Urinary bladder (tissue), 4 donors: Measurements from ENCODE around the gene RND1. TPM values are rescaled to one million over a fixed set of nuclear protein-coding genes. Genes with fewer than 3 reads are reported as not detected.

Experiments
- DNase-seq: peaks from one replicate; pipeline ENCODE4 v3.0.0-alpha.2; 2015; ENCODE audit errors: extremely low spot score
- H3K27ac ChIP-seq: one replicate; pipeline ENCODE4 v1.5.1; 2013; ENCODE audit warnings: low read depth, mild to moderate bottlenecking, moderate library complexity
- H3K36me3 ChIP-seq: one replicate; pipeline ENCODE4 v1.6.1; 2013; ENCODE audit warnings: mild to moderate bottlenecking, moderate library complexity; ENCODE audit not compliant: insufficient read depth
- H3K4me1 ChIP-seq: one replicate; pipeline ENCODE4 v1.6.1; 2013; ENCODE audit warnings: mild to moderate bottlenecking, moderate library complexity; ENCODE audit not compliant: insufficient read depth
- H3K4me3 ChIP-seq: one replicate; pipeline ENCODE4 v1.5.1; 2013; ENCODE audit warnings: low read depth, low read length
- WGBS: extraction: QIAGEN DNeasy Blood & Tissue Kit; methylation state at CpG from one replicate; pipeline ENCODE4 v1.1.7; 2013; 5-methylcytosine and 5-hydroxymethylcytosine counted together
- polyA plus RNA-seq: library from polyadenylated mRNA; stranded (reverse); fragments of 200-250 nt; gene quantifications from one replicate; pipeline ENCODE4 v1.2.3, GENCODE V29; 2013
- total RNA-seq: library from RNA; depleted of rRNA; stranded (reverse); fragments of >200 nt; gene quantifications from one replicate; pipeline ENCODE4 v1.2.3, GENCODE V29; 2014
- donor health status: healthy with polysubstance abuse.
- donor health status: healthy.

RND1 gene
- total and polyA plus RNA-seq, 2 donors, result 0.53 to 1.8 TPM

DNA sequence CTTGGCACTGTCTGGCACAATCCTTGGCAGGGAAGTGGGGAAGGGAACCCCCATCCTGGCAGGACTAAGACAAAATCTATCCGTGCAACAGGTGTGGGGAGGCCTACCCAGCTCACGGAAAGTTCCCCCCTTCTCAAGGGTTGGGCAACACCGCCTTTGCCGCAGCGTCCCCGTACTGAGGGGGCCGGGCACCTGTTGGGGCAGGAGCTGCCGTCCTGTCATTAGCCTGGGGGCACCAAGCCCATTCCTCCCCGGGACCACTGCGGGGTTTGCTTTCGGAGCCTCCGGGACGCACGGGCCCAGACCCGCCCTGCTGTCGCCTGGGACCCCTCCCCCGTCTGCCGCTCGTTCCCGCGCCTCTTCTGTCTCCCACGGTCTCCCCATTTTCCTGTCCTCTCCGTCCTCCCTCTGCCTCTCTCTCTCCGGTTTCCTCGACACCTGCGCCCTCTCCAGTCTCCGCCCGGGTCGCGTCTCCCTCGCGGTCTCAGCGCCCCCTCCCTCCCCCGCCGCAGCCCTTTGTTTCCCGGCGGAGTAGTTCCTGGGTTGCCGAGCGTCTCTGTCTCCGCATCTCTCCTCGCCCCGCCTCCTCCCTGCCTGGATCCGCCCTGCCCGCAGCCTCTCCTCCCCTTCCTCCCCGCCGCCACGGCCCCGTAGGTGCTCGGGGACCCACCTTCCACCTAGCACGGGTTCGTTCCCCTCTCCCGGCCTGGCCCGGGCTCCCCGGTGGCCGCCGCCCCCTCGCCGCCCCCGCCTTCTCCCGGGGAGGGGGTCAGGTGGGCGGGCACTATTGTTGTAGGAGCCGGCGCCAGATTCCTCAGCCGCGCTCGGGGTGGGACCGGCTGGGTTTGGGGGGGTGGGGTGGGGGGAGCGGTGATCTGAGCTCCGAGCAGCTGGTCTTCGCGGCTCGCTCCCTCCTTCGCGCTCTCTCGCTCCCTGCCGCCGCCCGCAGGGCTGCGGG, 47.5 kb downstream of the RND1 start, which contains the start of gene CACNB3:
TSS of gene CACNB3 (plus strand) at position 624 of the 958 bp plus-strand sequence. CDS start 434 bp downstream, outside the sequence.
- H3K27ac ChIP-seq, result no peak within 1 kb of the TSS
- H3K4me1 ChIP-seq, result no peaks in the 10 kb centered on the region
- no peak for DNase-seq
- no peaks in the 10 kb centered on the region for H3K36me3 ChIP-seq
- WGBS, result under 1% methylated on average over 79 of the region's 79 CpGs
- peak within 1 kb of the TSS; percentile 71 for H3K4me3 ChIP-seq

DNA sequence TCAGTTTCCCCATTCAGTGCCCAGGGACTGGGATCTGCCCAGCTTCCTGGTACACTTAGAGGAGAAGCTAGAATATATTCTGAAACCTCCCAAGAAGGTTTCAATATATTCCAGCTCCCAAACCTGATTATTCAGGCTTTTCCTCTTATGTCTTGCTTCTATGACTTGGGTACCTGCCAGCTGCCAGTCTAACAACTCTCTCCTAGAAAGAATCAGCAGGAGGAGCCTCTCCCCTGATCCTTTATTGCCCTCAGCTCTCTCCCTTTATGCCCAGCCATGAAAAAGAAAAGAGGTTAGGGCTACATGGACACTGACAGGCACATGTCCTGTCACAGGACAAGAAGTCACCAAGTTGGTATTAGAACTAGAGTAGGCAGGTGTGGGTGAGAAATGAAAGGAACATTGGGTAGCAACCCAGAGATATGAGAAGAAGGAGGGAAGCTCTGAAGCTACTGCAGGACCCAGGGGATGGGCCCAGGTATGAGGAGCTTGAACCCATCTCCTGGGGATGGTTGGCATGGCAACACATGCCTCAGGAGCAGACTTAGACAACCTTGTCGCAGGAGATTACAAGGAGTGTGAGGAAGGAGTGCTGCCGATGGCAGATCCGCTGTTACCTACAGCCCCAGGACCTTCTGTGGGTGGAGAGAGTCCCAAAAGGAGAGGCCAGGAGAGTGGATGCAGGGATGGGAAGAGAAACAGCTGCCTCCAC, 49.4 kb downstream of the RND1 start:
- Histone ChIP-seq H3K27ac (no peak overlapping the region), H3K36me3 (no peaks in the 10 kb centered on the region), H3K4me3 (no peak overlapping the region), H3K4me1 (no peaks in the 10 kb centered on the region)
- DNase-seq, result no peak
- 83% methylated on average over 3 of the region's 3 CpGs for WGBS

GRCh38 chr12:48815126-48816110, 50.3 kb downstream of the RND1 start:
- peak; percentile 86 for DNase-seq
- peak overlapping the region; percentile 60 for H3K4me3 ChIP-seq
- no peaks in the 10 kb centered on the region for H3K36me3 ChIP-seq
- peak overlapping the region; percentile 82 for H3K27ac ChIP-seq
- under 1% methylated on average over 54 of the region's 54 CpGs for WGBS
- no peaks in the 10 kb centered on the region for H3K4me1 ChIP-seq

GRCh38 chr12:48814262-48815125, 51.2 kb downstream of the RND1 start:
- no peak for DNase-seq
- under 1% methylated on average over 69 of the region's 70 CpGs for WGBS
- Histone ChIP-seq H3K27ac (peak overlapping the region; percentile 82), H3K4me3 (peak overlapping the region; percentile 60), H3K36me3 (no peaks in the 10 kb centered on the region), H3K4me1 (no peaks in the 10 kb centered on the region)

DNA sequence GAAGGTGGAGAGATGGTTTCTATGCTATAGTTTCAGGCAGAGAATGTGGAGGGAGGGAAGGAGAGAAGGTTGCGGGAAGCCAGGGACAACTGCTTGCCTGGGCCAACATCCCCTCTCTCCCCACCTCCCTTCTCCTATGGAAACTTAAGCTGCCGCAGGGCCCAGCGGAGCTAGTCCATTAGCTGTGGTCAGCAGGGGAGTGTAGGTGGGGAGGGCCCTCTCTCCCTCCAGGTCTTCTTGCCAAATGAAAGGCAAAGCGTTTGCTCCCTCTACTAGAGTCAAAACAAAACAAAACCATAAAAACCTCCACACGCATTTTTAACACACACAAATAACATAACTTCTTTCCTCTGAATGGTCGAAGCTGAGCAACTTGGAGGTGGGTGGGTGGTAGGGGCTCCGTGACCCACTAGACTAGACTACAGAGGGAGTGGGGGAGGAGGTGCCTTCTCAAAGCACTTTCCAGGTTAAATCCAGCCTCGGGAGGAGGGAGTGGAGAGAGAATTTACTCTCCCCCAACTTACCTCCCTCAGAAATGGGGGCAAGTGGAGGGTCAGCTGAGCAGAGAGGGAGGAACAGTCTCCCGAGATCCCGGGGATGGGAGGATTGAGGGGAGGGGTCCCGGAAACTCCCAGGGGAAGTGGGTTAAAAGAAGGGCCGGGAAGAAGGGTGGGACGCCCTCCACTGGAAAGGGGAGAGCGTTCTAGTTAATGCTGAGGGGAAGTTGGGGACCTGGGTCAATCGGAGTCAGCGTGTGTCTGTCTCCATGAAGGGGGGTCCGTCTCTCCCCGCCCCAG, 52.0 kb downstream of the RND1 start:
- 22% methylated on average over 18 of the region's 18 CpGs for WGBS
- no peaks in the 10 kb centered on the region for H3K36me3 ChIP-seq
- peak overlapping the region; percentile 35 for H3K27ac ChIP-seq
- no peak for DNase-seq
- H3K4me1 ChIP-seq, result no peaks in the 10 kb centered on the region
- peak overlapping the region; percentile 60 for H3K4me3 ChIP-seq

DNA sequence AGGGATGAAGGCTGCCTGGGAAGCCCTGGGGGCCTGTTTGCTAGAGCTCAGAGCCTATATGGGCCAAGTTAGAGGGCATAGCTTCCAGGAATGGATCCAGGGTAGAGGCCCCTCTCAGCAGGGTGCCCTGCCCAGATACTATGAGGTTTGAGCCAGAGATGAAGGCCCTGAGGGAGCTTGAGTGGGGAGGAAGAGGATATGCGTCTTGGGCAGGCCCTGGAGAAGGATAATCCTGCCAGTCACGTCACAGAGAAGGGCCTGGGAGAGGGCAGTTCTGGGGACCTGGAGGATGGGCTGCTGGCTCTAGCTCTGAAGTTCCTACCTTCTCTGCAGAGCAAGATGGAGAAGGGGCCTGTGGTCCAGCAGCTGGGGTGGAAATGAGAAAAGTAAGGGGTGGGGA, 53.3 kb downstream of the RND1 start:
- no peaks in the 10 kb centered on the region for H3K4me1 ChIP-seq
- no peaks in the 10 kb centered on the region for H3K36me3 ChIP-seq
- no peak overlapping the region for H3K27ac ChIP-seq
- no peak overlapping the region for H3K4me3 ChIP-seq
- DNase-seq, result no peak
- 54% methylated on average over 2 of the region's 2 CpGs for WGBS

DNA sequence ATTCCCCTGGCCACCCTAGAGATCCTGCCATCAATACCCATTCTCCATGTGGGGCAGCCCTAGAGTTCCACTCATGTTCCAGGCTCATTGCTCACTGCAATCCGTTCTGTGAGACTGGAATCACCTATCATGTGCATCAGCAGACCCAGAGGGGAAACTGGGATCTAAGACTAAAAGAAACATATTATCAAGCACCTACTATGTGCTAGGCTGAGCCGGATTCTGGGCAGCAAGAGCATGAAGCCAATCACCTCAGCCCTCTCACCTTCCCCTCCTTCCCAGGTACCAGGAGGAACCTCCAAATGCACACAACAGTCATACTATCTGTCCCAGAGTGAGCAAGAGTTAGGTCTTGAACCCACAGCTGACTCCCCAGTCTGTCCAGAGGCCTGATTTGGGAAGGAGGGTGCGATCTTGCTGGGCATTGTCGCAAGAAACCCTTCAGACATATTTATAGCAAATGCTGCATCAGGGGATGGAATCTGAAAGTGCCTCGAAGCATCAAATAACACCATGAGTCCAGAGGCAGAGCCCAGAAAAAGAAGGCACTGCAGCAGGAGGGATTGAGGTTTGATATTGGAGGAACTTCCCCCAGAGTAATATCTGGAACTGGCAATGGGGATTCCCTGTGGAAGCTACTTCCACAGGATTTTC, 54.1 kb downstream of the RND1 start:
- Histone ChIP-seq H3K4me1 (no peaks in the 10 kb centered on the region), H3K36me3 (no peaks in the 10 kb centered on the region), H3K4me3 (no peak overlapping the region), H3K27ac (peak overlapping the region; percentile 11)
- WGBS, result 66% methylated on average over 5 of the region's 5 CpGs
- no peak for DNase-seq

DNA sequence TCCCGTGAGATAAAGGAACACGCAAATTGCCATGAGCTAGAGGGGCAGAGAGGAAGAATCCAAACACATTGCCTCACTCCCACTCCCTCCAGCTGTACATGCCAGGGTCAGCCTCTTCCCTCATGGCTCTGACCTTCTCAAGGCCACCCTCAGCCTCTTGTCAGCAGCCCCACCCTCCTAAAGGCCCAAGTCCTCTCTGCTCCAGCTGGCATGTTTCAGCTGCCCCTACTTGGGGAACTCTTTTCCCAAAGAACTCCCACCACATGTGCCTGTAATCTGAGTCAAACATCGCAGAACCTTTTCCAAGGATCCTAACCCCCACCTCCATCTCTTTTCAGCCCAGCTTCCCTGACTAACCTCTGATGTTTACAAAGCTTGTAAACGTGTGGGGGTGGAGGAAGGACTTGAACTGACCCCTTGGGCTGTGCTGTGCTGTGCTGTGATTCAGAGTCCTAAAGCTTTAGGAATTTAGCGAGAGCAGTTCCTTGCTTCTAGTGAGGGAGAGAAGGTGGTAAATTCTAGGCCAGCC, 54.7 kb downstream of the RND1 start:
- no peak for DNase-seq

DNA sequence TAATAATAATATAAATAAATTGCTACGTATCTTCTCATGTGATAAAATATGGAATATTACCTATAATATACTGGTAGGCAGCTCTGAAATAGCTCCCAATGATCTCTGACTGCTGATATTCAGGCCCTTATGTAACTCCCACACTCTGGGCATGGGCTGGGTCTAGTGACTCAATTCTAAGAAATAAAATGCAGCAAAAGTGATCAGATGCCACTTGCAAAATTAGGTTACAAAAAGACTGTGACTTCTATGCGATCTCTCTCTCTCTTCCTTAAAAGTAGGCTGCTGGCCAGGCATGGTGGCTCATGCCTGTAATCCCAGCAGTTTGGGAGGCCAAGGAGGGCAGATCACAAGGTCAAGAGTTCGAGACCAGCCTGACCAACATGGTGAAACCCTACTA, 57.7 kb downstream of the RND1 start:
- Histone ChIP-seq H3K4me1 (no peaks in the 10 kb centered on the region), H3K27ac (no peak overlapping the region), H3K36me3 (no peaks in the 10 kb centered on the region), H3K4me3 (no peak overlapping the region)
- DNase-seq, result no peak
- 95% methylated on average over 3 of the region's 3 CpGs for WGBS

More for the DNA sequence above, 54.7 kb downstream of the RND1 start:
- WGBS, result 39% methylated on average over 5 of the region's 5 CpGs
- H3K4me1 ChIP-seq, result no peaks in the 10 kb centered on the region
- no peak overlapping the region for H3K4me3 ChIP-seq
- H3K27ac ChIP-seq, result no peak overlapping the region
- H3K36me3 ChIP-seq, result no peaks in the 10 kb centered on the region
